Liver (tissue), 9 donors: ENCODE results near the gene TDRD6. TPM values are rescaled to one million over a fixed set of nuclear protein-coding genes. Genes with fewer than 3 reads are reported as not detected.

ENCODE experiments used
- DNase-seq: peaks from one replicate; pipeline ENCODE4 v3.0.0-alpha.2; 2017; ENCODE audit warnings: low spot score
- H3K27ac ChIP-seq, 2 donors: one replicate each; pipeline ENCODE4 v1.7.0; 2013; ENCODE audit warnings: inconsistent platforms in 2 of 2, low read length in 2 of 2, control low read depth in 1 of 2, low read depth in 1 of 2, mild to moderate bottlenecking in 1 of 2
- H3K27me3 ChIP-seq, 4 donors: one replicate each; pipeline versions ENCODE4 v1.6.1 to v1.7.0; 2013; ENCODE audit warnings: low read length in 3 of 4, inconsistent platforms in 1 of 4, mild to moderate bottlenecking in 1 of 4, moderate library complexity in 1 of 4; ENCODE audit not compliant: control insufficient read depth in 4 of 4, insufficient read depth in 4 of 4
- H3K36me3 ChIP-seq, 4 donors: one replicate each; pipeline versions ENCODE4 v1.6.1 to v1.7.0; 2013; ENCODE audit warnings: low read length in 3 of 4, mild to moderate bottlenecking in 3 of 4, low read depth in 1 of 4, moderate library complexity in 1 of 4; ENCODE audit not compliant: control insufficient read depth in 4 of 4, insufficient read depth in 3 of 4
- H3K4me1 ChIP-seq, 4 donors: one replicate each; pipeline versions ENCODE4 v1.6.1 to v1.7.0; 2013; ENCODE audit warnings: low read length in 3 of 4, mild to moderate bottlenecking in 3 of 4, moderate library complexity in 1 of 4; ENCODE audit not compliant: control insufficient read depth in 4 of 4, insufficient read depth in 4 of 4
- H3K4me3 ChIP-seq, 3 donors: one replicate each; pipeline versions ENCODE4 v1.6.1 to v1.7.0; 2013; ENCODE audit warnings: low read length in 3 of 3, control low read depth in 1 of 3, low read depth in 1 of 3, mild to moderate bottlenecking in 1 of 3
- H3K9ac ChIP-seq, 2 donors: one replicate each; pipeline ENCODE4 v1.7.0; 2013; ENCODE audit warnings: low read length in 2 of 2, mild to moderate bottlenecking in 2 of 2, moderate library complexity in 2 of 2, control low read depth in 1 of 2, low read depth in 1 of 2
- H3K9me3 ChIP-seq, 4 donors: one replicate each; pipeline versions ENCODE4 v1.6.1 to v1.7.0; 2013; ENCODE audit warnings: low read length in 3 of 4; ENCODE audit not compliant: control insufficient read depth in 4 of 4
- EGR1 ChIP-seq, 2 donors: IDR thresholded peaks; 2 replicates each; pipeline ENCODE4 v1.6.1; 2016 to 2018; ENCODE audit warnings: antibody characterized with exemption in 2 of 2, low read depth in 2 of 2
- FOXA1 ChIP-seq: IDR thresholded peaks from 2 replicates; pipeline ENCODE4 v1.6.1; 2016; ENCODE audit warnings: antibody characterized with exemption
- FOXA2 ChIP-seq: IDR thresholded peaks from 2 replicates; pipeline ENCODE4 v1.6.1; 2016; ENCODE audit warnings: antibody characterized with exemption
- GABPA ChIP-seq, 2 donors: IDR thresholded peaks in 1 of 2; conservative IDR thresholded peaks in 1 of 2; 2 replicates each; pipeline ENCODE4 v1.6.1; 2016; ENCODE audit warnings: antibody characterized with exemption in 2 of 2, mild to moderate bottlenecking in 1 of 2, moderate library complexity in 1 of 2
- HNF4A ChIP-seq, 2 donors: conservative IDR thresholded peaks; 2 replicates each; pipeline ENCODE4 v1.6.1; 2016; ENCODE audit warnings: antibody characterized with exemption in 2 of 2, mild to moderate bottlenecking in 2 of 2
- HNF4G ChIP-seq: IDR thresholded peaks from 2 replicates; pipeline ENCODE4 v1.6.1; 2016; ENCODE audit warnings: antibody characterized with exemption
- JUND ChIP-seq, 2 donors: IDR thresholded peaks; 2 replicates each; pipeline ENCODE4 v1.6.1; 2016; ENCODE audit warnings: antibody characterized with exemption in 2 of 2
- MAX ChIP-seq: IDR thresholded peaks from 2 replicates; pipeline ENCODE4 v1.6.1; 2016; ENCODE audit warnings: antibody characterized with exemption
- RAD21 ChIP-seq, 2 donors: IDR thresholded peaks; 2 replicates each; pipeline ENCODE4 v1.6.1; 2016; ENCODE audit warnings: antibody characterized with exemption in 2 of 2, mild to moderate bottlenecking in 2 of 2
- RXRA ChIP-seq, 2 donors: IDR thresholded peaks; 2 replicates each; pipeline ENCODE4 v1.6.1; 2017 to 2018; ENCODE audit warnings: antibody characterized with exemption in 2 of 2, mild to moderate bottlenecking in 1 of 2
- SP1 ChIP-seq: IDR thresholded peaks from 2 replicates; pipeline ENCODE4 v1.6.1; 2018; ENCODE audit warnings: antibody characterized with exemption, mild to moderate bottlenecking
- YY1 ChIP-seq: IDR thresholded peaks from 2 replicates; pipeline ENCODE4 v1.6.1; 2016; ENCODE audit warnings: antibody characterized with exemption, mild to moderate bottlenecking
- ZBTB33 ChIP-seq: IDR thresholded peaks from 2 replicates; pipeline ENCODE4 v1.6.1; 2016; ENCODE audit warnings: antibody characterized with exemption
- WGBS: extraction: QIAGEN DNeasy Blood & Tissue Kit; methylation state at CpG from one replicate; pipeline ENCODE4 v1.1.7; 2013; 5-methylcytosine and 5-hydroxymethylcytosine counted together
- polyA plus RNA-seq, 2 donors: library from polyadenylated mRNA; stranded (reverse) in 1 of 2; unstranded in 1 of 2; fragments of 200-250 nt in 1 of 2; fragments of >200 nt in 1 of 2; fragmentation: Nextera tagmentation in 1 of 2; extraction: Ambion mirVana in 1 of 2; gene quantifications; one replicate each; pipeline versions ENCODE4 v1.2.1 to v1.2.3, GENCODE V29; 2013 to 2015
- total RNA-seq, 2 donors: library from RNA; depleted of rRNA; stranded (reverse); fragments of >200 nt; gene quantifications; one replicate each; pipeline ENCODE4 v1.2.3, GENCODE V29; 2014
- TF ChIP-seq, protein P1 (sequence below): IDR thresholded peaks from 2 replicates; pipeline ENCODE4 v1.6.1; 2016; ENCODE audit warnings: antibody characterized with exemption
- TF ChIP-seq, protein P2 (sequence below): fragments of 150-350 bp; IDR thresholded peaks from 2 replicates; pipeline ENCODE4 v1.5.1; 2017; ENCODE audit warnings: improper control_type of control experiment, low read depth, low read length; ENCODE audit not compliant: missing input control
- donor health status: healthy.
- donor health status: healthy.
- donor health status: healthy.
- donor health status: healthy.
- donor health status: healthy.

TDRD6 gene
- total RNA-seq, result 1 to 10 TPM in 1 of 2 donors, under 1 TPM in 1; 0.09 to 2.0 TPM
- polyA plus RNA-seq, result under 1 TPM; 0.07 to 0.97 TPM

DNA sequence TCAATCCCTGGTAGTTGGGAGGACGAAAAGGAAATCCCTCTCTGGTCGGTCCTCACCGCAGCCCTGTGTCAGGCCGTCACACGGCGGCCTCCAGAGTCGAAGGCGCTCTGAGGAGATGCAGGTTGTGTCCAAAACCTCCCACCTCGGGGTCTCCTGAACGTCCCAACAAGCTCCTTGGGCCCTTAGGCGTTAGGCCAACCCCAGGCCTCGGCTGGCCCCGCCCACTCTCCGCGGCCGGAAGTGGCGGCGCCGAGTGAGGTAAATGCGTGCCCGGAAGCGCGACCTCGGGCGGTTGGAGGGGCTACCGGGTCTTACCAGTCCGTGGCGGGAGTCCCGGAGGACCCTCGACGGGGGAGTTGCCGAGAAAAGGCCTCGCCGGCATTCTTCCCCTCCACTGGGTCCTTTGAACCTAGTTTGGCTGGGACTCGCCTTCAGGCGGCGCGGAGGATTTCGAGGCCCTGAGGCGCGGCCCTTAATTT is at the start of gene TDRD6:
Gene TDRD6, plus strand, starts transcription at position 267 of the 479 bp plus-strand sequence. CDS start 244 bp downstream, outside the sequence.
- TF ChIP-seq FOXA1 (no peak), SP1 (no peak), JUND (IDR thresholded peaks at IDR 0.05) (no peak), EGR1 (IDR thresholded peaks at IDR 0.05; ENCODE audit: low read depth in 2 of 2) (no peak), MAX (no peak), RAD21 (IDR thresholded peaks at IDR 0.05) (no peak), RXRA (IDR thresholded peaks at IDR 0.05) (no peak)
- TF ChIP-seq, protein P1, sequence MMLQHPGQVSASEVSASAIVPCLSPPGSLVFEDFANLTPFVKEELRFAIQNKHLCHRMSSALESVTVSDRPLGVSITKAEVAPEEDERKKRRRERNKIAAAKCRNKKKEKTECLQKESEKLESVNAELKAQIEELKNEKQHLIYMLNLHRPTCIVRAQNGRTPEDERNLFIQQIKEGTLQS, result no peak
- TF ChIP-seq, protein P2, sequence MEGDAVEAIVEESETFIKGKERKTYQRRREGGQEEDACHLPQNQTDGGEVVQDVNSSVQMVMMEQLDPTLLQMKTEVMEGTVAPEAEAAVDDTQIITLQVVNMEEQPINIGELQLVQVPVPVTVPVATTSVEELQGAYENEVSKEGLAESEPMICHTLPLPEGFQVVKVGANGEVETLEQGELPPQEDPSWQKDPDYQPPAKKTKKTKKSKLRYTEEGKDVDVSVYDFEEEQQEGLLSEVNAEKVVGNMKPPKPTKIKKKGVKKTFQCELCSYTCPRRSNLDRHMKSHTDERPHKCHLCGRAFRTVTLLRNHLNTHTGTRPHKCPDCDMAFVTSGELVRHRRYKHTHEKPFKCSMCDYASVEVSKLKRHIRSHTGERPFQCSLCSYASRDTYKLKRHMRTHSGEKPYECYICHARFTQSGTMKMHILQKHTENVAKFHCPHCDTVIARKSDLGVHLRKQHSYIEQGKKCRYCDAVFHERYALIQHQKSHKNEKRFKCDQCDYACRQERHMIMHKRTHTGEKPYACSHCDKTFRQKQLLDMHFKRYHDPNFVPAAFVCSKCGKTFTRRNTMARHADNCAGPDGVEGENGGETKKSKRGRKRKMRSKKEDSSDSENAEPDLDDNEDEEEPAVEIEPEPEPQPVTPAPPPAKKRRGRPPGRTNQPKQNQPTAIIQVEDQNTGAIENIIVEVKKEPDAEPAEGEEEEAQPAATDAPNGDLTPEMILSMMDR, result no peak
- Histone ChIP-seq H3K27me3 (no peaks in the 10 kb centered on the region), H3K4me1 (peaks cover 0 to 6% (median 0%) of the 10 kb centered on the region in 4 donors), H3K27ac (no peak within 1 kb of the TSS), H3K4me3 (no peak within 1 kb of the TSS), H3K36me3 (no peaks in the 10 kb centered on the region), H3K9me3 (peaks cover 0 to 4% (median 0%) of the 10 kb centered on the region in 4 donors), H3K9ac (no peak within 1 kb of the TSS)
- no peak for DNase-seq
- 88% methylated on average over 41 of the region's 41 CpGs for WGBS

GRCh38 chr6:46637933-46638332 is 49.8 kb upstream of the TDRD6 start:
- H3K4me1 ChIP-seq, result peaks cover 0 to under 1% (median 0%) of the 10 kb centered on the region in 4 donors
- H3K27me3 ChIP-seq, result no peaks in the 10 kb centered on the region
- H3K36me3 ChIP-seq, result peaks cover 0 to 4% (median 0%) of the 10 kb centered on the region in 4 donors
- 94% methylated on average over 1 of the region's 1 CpG for WGBS
- H3K9me3 ChIP-seq, result no peaks in the 10 kb centered on the region
- no peak overlapping the region for H3K27ac ChIP-seq
- no peak for TF ChIP-seq GABPA (IDR thresholded peaks at IDR 0.05 in 1 of 2, conservative IDR thresholded peaks at IDR 0.05 in 1 of 2)
- no peak for TF ChIP-seq HNF4G
- no peak for TF ChIP-seq JUND (IDR thresholded peaks at IDR 0.05)
- TF ChIP-seq HNF4A (conservative IDR thresholded peaks at IDR 0.05), result no peak
- no peak overlapping the region for H3K4me3 ChIP-seq
- H3K9ac ChIP-seq, result no peak overlapping the region
- DNase-seq, result no peak

DNA sequence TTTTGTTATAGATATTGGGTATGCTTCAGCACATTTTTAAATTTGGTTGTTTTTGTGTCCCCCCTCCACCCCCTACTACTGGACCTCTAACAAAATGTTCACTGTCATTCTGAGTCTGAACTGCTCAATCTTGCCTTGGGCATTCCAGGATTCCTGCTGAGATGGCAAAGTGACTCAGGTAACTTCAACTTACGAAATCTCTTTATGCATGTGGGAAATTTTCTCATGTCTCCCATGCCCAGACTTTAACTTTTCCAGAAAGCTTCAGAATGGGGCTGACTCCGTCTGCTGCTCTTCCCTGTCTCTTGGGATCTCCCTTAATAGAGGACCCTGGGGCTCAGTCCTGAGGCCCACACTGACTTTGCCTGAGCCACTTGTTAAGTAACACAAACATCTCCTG is 49.0 kb upstream of the TDRD6 start:
- WGBS, result 93% methylated on average over 2 of the region's 2 CpGs
- Histone ChIP-seq H3K27ac (no peak overlapping the region), H3K36me3 (peaks cover 0 to 4% (median 0%) of the 10 kb centered on the region in 4 donors), H3K4me1 (peaks cover 0 to 6% (median 0%) of the 10 kb centered on the region in 4 donors), H3K27me3 (no peaks in the 10 kb centered on the region), H3K9ac (no peak overlapping the region), H3K4me3 (no peak overlapping the region), H3K9me3 (no peaks in the 10 kb centered on the region)
- TF ChIP-seq FOXA2, result no peak
- TF ChIP-seq YY1, result no peak
- TF ChIP-seq, protein P1, result no peak
- no peak for TF ChIP-seq ZBTB33
- no peak for TF ChIP-seq RAD21 (IDR thresholded peaks at IDR 0.05)
- TF ChIP-seq, protein P2, result no peak
- TF ChIP-seq FOXA1, result no peak
- TF ChIP-seq EGR1 (IDR thresholded peaks at IDR 0.05; ENCODE audit: low read depth in 2 of 2), result no peak
- TF ChIP-seq HNF4A (conservative IDR thresholded peaks at IDR 0.05), result no peak
- TF ChIP-seq RXRA (IDR thresholded peaks at IDR 0.05), result no peak
- DNase-seq, result no peak
